ENCODE data around the gene NDUFS8. TPM values are rescaled to one million over a fixed set of nuclear protein-coding genes. Genes with fewer than 3 reads are reported as not detected.

NDUFS8 gene
- total and polyA plus RNA-seq, 2 of the 13 experiments (the other 11 are each of a cell fraction or from before 2014, with no cell fraction given): 96.7 to 158 TPM

DNA sequence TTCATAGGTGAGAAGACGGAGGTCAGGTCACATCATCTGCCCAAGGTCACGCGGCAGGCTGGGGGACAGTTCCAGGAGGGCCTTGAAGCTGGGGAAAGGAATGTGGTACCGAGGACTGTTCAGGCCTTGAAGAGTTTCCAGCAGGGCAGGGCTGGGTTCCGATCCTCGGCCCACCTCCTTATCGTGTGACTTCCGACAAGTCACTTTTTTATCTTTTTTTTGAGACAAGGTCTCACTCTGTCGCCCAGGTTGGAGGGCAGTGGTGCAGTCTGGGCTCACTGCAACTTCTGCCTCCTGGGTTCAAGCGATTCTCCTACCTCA lies 623 bp downstream of the NDUFS8 start:
- H2AFZ ChIP-seq (ENCODE audit: low read length): no peak overlapping the region
- peak overlapping the region; percentile 78 to 84 (median 83) for H3K4me3 ChIP-seq (replicated peaks in 1 of 3; ENCODE audit: insufficient read depth in 1 of 3, low read depth in 2 of 3, low read length in 3 of 3)
- H4K20me1 ChIP-seq (ENCODE audit: insufficient read depth, low read length): no peaks in the 10 kb centered on the region
- FAIRE-seq: no peak
- H3K9me3 ChIP-seq (ENCODE audit: low read length): no peaks in the 10 kb centered on the region
- in situ Hi-C loops (cut with HindIII; ENCODE audit: extremely low pct_ligation_motif_present, low pct_unique_long_range_greater_than_20kb): no loop called here
- no TSS peak for BruUV-seq (replicated peaks)
- peak overlapping the region; percentile 97 for H3K4me2 ChIP-seq (ENCODE audit: low read depth, low read length)
- H3K4me1 ChIP-seq (ENCODE audit: insufficient read depth, low read length): peaks cover 32% of the 10 kb centered on the region
- H3K79me2 ChIP-seq (ENCODE audit: insufficient read depth, low read length): peaks cover 26% of the 10 kb centered on the region
- peaks cover 8 to 13% of the 10 kb centered on the region in 2 experiments; a peak in 3 of 5 replicates for H3K36me3 ChIP-seq (replicated peaks in 1 of 2; ENCODE audit: control insufficient read depth in 1 of 2, insufficient read depth in 2 of 2, low read length in 2 of 2)
- POLR2A ChIA-PET: interaction anchor here (1.1 to 1.2 kb wide), 2 partner anchors 9 to 22 kb away, joined by 3 to 4 read pairs; no protein-coding TSS in a partner anchor
- 7% methylated on average over 10 of the region's 10 CpGs for WGBS (ENCODE audit: low lambda C conversion rate)
- DNase-seq (ENCODE audit: low spot score): no peak
- H3K9ac ChIP-seq (ENCODE audit: insufficient read depth, low read depth, low read length): peak overlapping the region; percentile 96
- no peak for ATAC-seq
- intact Hi-C loops (cut with micrococcal nuclease; ENCODE audit: unreplicated experiment): no loop called here
- CTCF ChIA-PET (ENCODE audit: low intra/inter-chr PET ratio, low total read pairs): no interaction called here
- no peaks in the 10 kb centered on the region; a peak in 1 of 5 replicates for H3K27me3 ChIP-seq (ENCODE audit: control insufficient read depth in 1 of 2, insufficient read depth in 2 of 2, low read length in 2 of 2)
- H3K27ac ChIP-seq (ENCODE audit: extremely low read length, insufficient read depth, low read length): peak overlapping the region; percentile 86
- 0 out of 2 replicates have a peak, but pooled peaks have one; percentile 17 for TF ChIP-seq ZNF337 (CRISPR knock-in tag; IDR thresholded peaks at IDR 0.05; ENCODE audit: borderline replicate concordance, low read depth)
- TF ChIP-seq GTF3A (CRISPR knock-in tag; conservative IDR thresholded peaks at IDR 0.05): no peak
- 0 out of 2 replicates have a peak, but pooled peaks have one; percentile 47 for TF ChIP-seq CHD4 (IDR thresholded peaks at IDR 0.05; ENCODE audit: borderline replicate concordance, low read length)
- peak; percentile 40; the same call in 1 of the 2 replicates for TF ChIP-seq DMAP1 (CRISPR knock-in tag; IDR thresholded peaks at IDR 0.05)
- no peak for TF ChIP-seq ZNF678 (CRISPR knock-in tag; IDR thresholded peaks at IDR 0.05)
- TF ChIP-seq ZNF629 (CRISPR knock-in tag; conservative IDR thresholded peaks at IDR 0.05): peak; percentile 83
- TF ChIP-seq, protein P1, sequence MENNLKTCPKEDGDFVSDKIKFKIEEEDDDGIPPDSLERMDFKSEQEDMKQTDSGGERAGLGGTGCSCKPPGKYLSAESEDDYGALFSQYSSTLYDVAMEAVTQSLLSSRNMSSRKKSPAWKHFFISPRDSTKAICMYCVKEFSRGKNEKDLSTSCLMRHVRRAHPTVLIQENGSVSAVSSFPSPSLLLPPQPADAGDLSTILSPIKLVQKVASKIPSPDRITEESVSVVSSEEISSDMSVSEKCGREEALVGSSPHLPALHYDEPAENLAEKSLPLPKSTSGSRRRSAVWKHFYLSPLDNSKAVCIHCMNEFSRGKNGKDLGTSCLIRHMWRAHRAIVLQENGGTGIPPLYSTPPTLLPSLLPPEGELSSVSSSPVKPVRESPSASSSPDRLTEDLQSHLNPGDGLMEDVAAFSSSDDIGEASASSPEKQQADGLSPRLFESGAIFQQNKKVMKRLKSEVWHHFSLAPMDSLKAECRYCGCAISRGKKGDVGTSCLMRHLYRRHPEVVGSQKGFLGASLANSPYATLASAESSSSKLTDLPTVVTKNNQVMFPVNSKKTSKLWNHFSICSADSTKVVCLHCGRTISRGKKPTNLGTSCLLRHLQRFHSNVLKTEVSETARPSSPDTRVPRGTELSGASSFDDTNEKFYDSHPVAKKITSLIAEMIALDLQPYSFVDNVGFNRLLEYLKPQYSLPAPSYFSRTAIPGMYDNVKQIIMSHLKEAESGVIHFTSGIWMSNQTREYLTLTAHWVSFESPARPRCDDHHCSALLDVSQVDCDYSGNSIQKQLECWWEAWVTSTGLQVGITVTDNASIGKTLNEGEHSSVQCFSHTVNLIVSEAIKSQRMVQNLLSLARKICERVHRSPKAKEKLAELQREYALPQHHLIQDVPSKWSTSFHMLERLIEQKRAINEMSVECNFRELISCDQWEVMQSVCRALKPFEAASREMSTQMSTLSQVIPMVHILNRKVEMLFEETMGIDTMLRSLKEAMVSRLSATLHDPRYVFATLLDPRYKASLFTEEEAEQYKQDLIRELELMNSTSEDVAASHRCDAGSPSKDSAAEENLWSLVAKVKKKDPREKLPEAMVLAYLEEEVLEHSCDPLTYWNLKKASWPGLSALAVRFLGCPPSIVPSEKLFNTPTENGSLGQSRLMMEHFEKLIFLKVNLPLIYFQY (CRISPR knock-in tag; IDR thresholded peaks at IDR 0.05; ENCODE audit: borderline replicate concordance): no peak
- 0 out of 4 replicates have a peak, but pooled peaks of 1 of the 2 experiments have one; percentile 6 for TF ChIP-seq NR2F1 (CRISPR knock-in tag; IDR thresholded peaks at IDR 0.05)
- no peak for TF ChIP-seq ARNT2 (CRISPR knock-in tag; IDR thresholded peaks at IDR 0.05; ENCODE audit: low read depth)
- TF ChIP-seq, protein P2, sequence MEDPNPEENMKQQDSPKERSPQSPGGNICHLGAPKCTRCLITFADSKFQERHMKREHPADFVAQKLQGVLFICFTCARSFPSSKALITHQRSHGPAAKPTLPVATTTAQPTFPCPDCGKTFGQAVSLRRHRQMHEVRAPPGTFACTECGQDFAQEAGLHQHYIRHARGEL (CRISPR knock-in tag; IDR thresholded peaks at IDR 0.05): peak; percentile 5; the same call in 1 of the 2 replicates
- TF ChIP-seq EED (CRISPR knock-in tag; IDR thresholded peaks at IDR 0.05): peak; percentile 38; the same call in 1 of the 2 replicates
- TF ChIP-seq, protein P3, sequence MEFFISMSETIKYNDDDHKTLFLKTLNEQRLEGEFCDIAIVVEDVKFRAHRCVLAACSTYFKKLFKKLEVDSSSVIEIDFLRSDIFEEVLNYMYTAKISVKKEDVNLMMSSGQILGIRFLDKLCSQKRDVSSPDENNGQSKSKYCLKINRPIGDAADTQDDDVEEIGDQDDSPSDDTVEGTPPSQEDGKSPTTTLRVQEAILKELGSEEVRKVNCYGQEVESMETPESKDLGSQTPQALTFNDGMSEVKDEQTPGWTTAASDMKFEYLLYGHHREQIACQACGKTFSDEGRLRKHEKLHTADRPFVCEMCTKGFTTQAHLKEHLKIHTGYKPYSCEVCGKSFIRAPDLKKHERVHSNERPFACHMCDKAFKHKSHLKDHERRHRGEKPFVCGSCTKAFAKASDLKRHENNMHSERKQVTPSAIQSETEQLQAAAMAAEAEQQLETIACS (CRISPR knock-in tag; IDR thresholded peaks at IDR 0.05): no peak
- TF ChIP-seq, protein P4, sequence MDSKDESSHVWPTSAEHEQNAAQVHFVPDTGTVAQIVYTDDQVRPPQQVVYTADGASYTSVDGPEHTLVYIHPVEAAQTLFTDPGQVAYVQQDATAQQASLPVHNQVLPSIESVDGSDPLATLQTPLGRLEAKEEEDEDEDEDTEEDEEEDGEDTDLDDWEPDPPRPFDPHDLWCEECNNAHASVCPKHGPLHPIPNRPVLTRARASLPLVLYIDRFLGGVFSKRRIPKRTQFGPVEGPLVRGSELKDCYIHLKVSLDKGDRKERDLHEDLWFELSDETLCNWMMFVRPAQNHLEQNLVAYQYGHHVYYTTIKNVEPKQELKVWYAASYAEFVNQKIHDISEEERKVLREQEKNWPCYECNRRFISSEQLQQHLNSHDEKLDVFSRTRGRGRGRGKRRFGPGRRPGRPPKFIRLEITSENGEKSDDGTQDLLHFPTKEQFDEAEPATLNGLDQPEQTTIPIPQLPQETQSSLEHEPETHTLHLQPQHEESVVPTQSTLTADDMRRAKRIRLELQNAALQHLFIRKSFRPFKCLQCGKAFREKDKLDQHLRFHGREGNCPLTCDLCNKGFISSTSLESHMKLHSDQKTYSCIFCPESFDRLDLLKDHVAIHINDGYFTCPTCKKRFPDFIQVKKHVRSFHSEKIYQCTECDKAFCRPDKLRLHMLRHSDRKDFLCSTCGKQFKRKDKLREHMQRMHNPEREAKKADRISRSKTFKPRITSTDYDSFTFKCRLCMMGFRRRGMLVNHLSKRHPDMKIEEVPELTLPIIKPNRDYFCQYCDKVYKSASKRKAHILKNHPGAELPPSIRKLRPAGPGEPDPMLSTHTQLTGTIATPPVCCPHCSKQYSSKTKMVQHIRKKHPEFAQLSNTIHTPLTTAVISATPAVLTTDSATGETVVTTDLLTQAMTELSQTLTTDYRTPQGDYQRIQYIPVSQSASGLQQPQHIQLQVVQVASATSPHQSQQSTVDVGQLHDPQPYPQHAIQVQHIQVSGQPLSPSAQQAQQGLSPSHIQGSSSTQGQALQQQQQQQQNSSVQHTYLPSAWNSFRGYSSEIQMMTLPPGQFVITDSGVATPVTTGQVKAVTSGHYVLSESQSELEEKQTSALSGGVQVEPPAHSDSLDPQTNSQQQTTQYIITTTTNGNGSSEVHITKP (CRISPR knock-in tag; IDR thresholded peaks at IDR 0.05; ENCODE audit: low read depth): no peak
- no peak for TF ChIP-seq RXRA (CRISPR knock-in tag; IDR thresholded peaks at IDR 0.05)
- no peak for TF ChIP-seq MAZ (IDR thresholded peaks at IDR 0.05; ENCODE audit: borderline replicate concordance, low read depth, low read length)
- peak; percentile 40; the same call in 1 of the 2 replicates for TF ChIP-seq MAZ (CRISPR knock-in tag; IDR thresholded peaks at IDR 0.05; ENCODE audit: low read depth)
